GM12872 (cell line): Measurements from ENCODE around the gene TAF11.

Experiments used
- TF ChIP-seq, protein P1 (sequence below): IDR thresholded peaks from 3 replicates; pipeline ENCODE4 v1.5.1; 2011; ENCODE audit warnings: low read depth, mild to moderate bottlenecking, low read length, moderate library complexity; ENCODE audit not compliant: insufficient read depth

The TAF11 gene

DNA sequence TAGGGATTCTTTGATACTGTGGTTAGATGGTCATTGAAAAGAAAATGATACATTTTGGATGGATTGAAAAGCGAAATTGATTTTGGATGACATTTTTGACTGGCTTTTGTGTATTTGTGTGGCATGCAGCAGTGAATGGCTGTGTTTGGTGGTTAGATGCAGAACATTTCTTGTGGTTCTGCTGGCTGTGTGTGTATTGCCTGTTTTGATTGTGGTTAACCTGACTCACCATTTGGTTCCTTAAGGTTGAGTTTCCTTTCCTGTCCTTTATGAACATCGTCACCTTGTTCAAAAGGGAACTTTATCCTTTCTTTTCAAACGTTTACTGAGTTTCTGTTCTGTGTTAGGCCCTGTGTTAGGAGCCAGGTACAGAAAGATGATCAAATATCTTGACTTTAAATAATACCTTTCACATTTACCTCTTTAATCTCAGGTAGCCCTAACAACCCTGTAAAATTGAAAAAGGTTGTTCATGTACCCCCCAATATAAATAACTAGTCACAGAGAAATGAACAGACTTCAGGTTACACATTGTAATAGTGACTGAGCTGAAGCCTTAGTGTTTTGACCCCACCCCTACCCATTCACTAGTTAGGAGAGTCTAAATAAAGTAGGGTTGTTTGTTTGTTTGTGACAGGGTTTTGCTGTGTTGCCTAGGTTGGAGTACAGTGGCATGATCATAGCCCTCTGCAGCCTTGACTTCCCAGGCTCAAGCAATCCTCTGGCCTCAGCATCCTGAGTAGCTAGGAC is 25.0 kb upstream of the TAF11 start:
- TF ChIP-seq, protein P1, sequence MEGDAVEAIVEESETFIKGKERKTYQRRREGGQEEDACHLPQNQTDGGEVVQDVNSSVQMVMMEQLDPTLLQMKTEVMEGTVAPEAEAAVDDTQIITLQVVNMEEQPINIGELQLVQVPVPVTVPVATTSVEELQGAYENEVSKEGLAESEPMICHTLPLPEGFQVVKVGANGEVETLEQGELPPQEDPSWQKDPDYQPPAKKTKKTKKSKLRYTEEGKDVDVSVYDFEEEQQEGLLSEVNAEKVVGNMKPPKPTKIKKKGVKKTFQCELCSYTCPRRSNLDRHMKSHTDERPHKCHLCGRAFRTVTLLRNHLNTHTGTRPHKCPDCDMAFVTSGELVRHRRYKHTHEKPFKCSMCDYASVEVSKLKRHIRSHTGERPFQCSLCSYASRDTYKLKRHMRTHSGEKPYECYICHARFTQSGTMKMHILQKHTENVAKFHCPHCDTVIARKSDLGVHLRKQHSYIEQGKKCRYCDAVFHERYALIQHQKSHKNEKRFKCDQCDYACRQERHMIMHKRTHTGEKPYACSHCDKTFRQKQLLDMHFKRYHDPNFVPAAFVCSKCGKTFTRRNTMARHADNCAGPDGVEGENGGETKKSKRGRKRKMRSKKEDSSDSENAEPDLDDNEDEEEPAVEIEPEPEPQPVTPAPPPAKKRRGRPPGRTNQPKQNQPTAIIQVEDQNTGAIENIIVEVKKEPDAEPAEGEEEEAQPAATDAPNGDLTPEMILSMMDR, result no peak

DNA sequence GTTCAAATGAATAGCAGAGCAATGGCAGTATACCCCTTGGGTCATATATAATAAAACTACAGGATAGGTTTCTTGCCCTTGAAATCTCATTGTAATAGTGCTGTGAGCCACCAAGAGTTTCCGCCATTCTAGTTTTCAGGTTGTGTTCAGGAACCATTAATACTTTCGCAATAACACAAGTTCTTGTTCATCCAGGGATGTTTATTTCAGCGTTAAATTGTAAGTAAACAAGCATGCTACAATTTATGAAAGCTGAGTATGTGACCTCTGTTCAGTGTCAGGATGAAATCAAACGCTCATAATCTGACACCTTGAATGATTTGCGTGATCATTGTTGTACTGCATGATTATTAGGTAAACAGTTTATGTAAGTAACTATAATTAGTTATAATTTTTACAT is 24.0 kb upstream of the TAF11 start:
- TF ChIP-seq, protein P1, result no peak

- TF ChIP-seq, protein P1, result no peak
Measured at GRCh38 chr6:34909320-34909883, 21.6 kb upstream of the TAF11 start.

DNA sequence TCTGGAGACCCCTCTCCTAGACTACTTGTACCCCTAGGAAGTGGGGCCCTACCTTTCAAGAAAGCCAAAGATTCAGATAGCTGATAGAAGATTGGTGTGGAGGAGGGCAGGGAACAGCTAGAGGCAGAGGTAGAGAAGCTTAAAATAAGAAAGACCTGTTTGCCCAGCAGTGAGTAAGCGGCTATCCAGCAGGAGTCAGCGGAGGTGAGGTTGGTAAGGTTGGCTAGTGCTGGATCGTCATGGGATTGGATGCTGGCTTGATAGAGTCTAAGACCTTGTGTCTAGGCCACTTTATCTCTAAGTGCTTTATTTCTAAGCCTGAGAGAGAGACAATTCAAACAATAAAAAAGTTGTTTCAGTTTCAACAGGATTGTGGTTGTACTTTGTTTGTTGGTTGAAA is 20.4 kb upstream of the TAF11 start:
- TF ChIP-seq, protein P1, result no peak

- TF ChIP-seq, protein P1, result no peak
Measured at GRCh38 chr6:34906826-34907225, 19.0 kb upstream of the TAF11 start.

DNA sequence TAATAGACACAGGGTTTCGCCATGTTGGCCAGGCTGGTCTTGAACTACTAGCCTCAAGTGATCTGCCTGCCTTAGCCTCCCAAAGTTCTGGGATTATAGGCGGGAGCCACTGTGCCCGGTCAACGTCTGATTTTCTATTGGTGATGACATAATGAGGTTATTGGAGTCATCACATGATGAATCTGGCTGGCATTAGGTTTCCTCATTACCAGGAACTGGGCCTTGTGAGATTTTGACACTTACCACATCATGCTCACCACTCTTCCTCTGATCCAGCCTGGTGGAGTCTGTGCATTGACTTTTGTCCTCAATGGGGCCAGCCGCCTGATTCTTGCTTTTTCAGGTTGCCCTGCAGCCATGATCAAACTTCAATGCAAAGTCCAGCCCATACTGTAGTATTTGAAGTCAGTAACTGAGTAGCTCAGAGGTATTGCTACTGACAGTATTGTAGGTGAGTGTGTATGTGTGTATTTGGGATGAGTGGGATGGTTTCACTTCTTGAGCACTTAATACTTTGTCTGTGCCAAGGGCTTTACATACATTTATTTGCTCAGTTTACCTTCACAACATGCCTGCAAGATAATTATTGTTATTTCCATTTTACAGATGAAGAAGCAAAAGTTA is 17.3 kb upstream of the TAF11 start:
- TF ChIP-seq, protein P1, result no peak

GRCh38 chr6:34901930-34902329 is 14.1 kb upstream of the TAF11 start:
- TF ChIP-seq, protein P1, result no peak
